Activated CD4-positive, CD25-positive, alpha-beta regulatory T cell treated with anti-CD3 and anti-CD28 coated beads, Interleukin-2, amount 50 U/mL, for 16 hours (primary cell): Measurements from ENCODE around the gene MRPL21.
"Not testable (repeated sequence)": the region's sequence is repeated elsewhere in the genome, so short reads cannot be mapped to it uniquely, and the experiment has no call there.

Experiments
- DNase-seq: peaks from one replicate; pipeline ENCODE4 v3.0.0-alpha.2; 2020; ENCODE audit warnings: low read depth, low spot score

MRPL21 gene

GRCh38 chr11:68911731-68912130 is 8.1 kb upstream of the MRPL21 start:
- DNase-seq: no peak

- DNase-seq: no peak
These were observed 7.3 kb upstream of the MRPL21 start for GRCh38 chr11:68910965-68911364.

GRCh38 chr11:68908273-68908672 is 4.6 kb upstream of the MRPL21 start:
- DNase-seq: no peak

- DNase-seq: no peak
These were observed 2.1 kb upstream of the MRPL21 start for GRCh38 chr11:68905421-68906360.

- DNase-seq: no peak
These were observed 716 bp upstream of the MRPL21 start for GRCh38 chr11:68904248-68904847.

GRCh38 chr11:68900835-68901381 is 2.7 kb downstream of the MRPL21 start:
- no peak for DNase-seq

GRCh38 chr11:68897441-68897840 is 6.2 kb downstream of the MRPL21 start:
- DNase-seq: no peak

- DNase-seq: no peak
These were observed 7.3 kb downstream of the MRPL21 start for GRCh38 chr11:68896171-68896959.

GRCh38 chr11:68893282-68893681 is 10.3 kb downstream of the MRPL21 start:
- DNase-seq: no peak

- DNase-seq: no peak
These were observed 11.1 kb downstream of the MRPL21 start for GRCh38 chr11:68892576-68892975.

- no peak for DNase-seq
These were observed 12.2 kb downstream of the MRPL21 start for GRCh38 chr11:68891351-68891948.

GRCh38 chr11:68890490-68891231 is 13.0 kb downstream of the MRPL21 start:
- DNase-seq: no peak

GRCh38 chr11:68889948-68890446 is 13.6 kb downstream of the MRPL21 start:
- DNase-seq: no peak

- not testable (repeated sequence) for DNase-seq
These were observed 18.8 kb downstream of the MRPL21 start for GRCh38 chr11:68884827-68885226.

GRCh38 chr11:68882391-68882790 is 21.2 kb downstream of the MRPL21 start:
- no peak for DNase-seq

- DNase-seq: no peak
These were observed 22.3 kb downstream of the MRPL21 start for GRCh38 chr11:68881320-68881719.

- no peak for DNase-seq
These were observed 22.8 kb downstream of the MRPL21 start for GRCh38 chr11:68880851-68881250.

- DNase-seq: no peak
These were observed 25.6 kb downstream of the MRPL21 start for GRCh38 chr11:68878022-68878421.

- DNase-seq: no peak
These were observed 31.2 kb downstream of the MRPL21 start for GRCh38 chr11:68872216-68873003.

- DNase-seq: no peak
These were observed 33.2 kb downstream of the MRPL21 start for GRCh38 chr11:68870470-68870869.
